SIG-M5 treated with dmso at 0.1 percent for 504 hours (cell line): ENCODE data around the gene TSHR.
"Not testable (repeated sequence)": the region's sequence is repeated elsewhere in the genome, so short reads cannot be mapped to it uniquely, and the experiment has no call there.

Experiments
- DNase-seq: peaks from one replicate; lab custom pipeline; 2025; ENCODE audit not compliant: unreplicated experiment; lab: John Stamatoyannopoulos, UW

TSHR gene

DNA sequence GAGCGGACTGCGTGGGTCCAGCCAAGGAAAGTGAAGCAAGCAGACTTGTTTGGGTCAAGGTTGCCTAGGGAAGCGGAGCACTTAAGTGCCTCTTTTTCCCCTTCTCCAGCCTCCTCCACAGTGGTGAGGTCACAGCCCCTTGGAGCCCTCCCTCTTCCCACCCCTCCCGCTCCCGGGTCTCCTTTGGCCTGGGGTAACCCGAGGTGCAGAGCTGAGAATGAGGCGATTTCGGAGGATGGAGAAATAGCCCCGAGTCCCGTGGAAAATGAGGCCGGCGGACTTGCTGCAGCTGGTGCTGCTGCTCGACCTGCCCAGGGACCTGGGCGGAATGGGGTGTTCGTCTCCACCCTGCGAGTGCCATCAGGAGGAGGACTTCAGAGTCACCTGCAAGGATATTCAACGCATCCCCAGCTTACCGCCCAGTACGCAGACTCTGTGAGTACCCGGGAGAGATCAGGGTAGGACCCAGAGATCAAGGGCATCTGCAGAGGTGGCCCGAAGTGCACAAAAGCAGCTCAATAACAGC is at the start of gene TSHR:
Gene TSHR (plus strand): TSS at position 206 of the 526 bp plus-strand sequence. CDS start 60 bp downstream, at position 266.
- DNase-seq, result no peak

DNA sequence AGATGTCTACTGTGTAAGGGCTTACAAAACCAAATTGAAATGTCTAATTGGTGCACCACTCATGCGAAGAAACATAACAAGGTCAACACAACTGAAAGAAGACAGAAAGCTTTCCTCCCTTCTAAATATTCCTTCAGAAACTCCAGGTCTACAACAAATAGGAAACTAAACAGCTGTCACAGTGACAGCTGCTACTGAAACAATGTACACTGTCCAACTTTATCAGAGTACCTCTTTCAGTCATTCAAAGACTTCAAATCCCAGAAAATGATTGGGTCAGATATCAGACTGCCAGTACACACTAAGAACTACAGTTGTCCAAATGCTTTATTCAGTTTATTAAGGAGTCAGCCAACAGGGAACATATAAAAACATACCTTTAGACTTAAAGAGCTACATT is 49.1 kb upstream of the TSHR start:
- no peak for DNase-seq

DNA sequence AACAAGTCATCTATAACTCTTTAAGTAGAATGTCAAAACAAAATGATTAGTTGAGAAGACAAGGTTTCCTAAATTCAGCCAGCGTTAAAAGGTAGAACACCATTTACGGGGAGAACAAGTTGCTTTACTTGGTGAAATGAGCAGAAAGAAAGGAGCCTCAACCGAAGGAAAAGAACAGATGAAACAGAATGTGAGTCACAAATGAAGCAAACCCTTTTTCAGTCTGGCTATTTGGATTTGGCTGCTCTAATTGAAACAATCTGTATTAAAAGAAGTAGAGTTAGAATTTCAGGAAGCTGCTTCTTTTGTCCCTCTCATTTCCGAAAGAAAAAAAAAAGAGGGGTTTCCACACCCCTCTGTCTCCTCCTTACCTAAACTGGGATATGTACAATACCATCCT is 48.5 kb upstream of the TSHR start:
- DNase-seq, result no peak

DNA sequence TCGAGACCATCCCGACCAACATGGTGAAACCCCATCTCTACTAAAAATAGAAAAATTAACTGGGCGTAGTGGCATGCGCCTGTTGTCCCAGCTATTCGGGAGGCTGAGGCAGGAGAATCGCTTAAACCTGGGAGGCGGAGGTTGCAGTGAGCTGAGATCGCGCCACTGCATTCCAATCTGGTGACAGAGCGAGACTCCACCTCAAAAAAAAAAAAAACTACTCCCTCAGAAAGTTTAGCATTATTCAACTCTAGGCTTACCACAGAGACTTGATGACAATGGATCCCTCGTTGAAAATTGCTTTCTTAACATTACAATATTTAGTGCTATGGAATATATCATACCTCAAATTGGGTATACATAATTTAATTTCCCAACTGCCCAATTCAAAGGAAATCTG is 43.4 kb upstream of the TSHR start:
- DNase-seq, result not testable (repeated sequence)

DNA sequence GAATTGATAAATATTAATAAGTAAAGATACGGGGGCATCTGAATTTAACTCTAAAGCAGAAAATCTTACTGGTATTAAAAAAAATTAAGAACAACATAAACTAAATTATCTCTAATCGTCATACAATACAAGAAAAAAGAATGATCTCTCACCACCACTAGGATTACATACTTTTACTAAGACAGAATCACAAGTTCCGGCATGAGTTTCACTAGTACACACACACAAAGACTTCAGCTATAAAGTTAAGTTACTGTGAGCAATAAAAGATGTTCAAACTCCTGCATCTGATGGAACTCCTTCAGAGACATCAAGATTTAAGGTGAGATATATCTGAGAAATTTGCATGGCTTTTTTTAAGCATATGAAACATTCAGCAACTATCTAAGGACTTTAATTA is 35.8 kb upstream of the TSHR start:
- DNase-seq, result no peak

DNA sequence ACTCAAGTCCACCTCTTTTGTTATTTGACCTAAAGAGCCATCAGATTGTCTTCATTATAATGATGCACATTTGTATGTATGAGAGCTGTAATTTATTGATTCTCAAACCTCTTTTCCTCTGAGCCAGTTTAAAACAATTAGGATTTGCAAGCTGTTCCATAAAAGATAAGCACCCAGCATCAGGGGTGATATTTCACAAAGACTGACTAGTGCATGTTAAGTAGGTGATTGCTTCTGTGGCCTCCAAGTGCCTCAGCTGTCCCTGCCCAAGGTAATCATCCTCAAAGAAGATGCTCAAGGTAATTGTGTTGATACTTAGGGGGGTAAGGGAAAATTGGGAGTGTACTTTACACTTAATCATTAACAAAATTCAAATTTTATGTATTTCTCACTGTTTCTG is 32.1 kb upstream of the TSHR start:
- no peak for DNase-seq

DNA sequence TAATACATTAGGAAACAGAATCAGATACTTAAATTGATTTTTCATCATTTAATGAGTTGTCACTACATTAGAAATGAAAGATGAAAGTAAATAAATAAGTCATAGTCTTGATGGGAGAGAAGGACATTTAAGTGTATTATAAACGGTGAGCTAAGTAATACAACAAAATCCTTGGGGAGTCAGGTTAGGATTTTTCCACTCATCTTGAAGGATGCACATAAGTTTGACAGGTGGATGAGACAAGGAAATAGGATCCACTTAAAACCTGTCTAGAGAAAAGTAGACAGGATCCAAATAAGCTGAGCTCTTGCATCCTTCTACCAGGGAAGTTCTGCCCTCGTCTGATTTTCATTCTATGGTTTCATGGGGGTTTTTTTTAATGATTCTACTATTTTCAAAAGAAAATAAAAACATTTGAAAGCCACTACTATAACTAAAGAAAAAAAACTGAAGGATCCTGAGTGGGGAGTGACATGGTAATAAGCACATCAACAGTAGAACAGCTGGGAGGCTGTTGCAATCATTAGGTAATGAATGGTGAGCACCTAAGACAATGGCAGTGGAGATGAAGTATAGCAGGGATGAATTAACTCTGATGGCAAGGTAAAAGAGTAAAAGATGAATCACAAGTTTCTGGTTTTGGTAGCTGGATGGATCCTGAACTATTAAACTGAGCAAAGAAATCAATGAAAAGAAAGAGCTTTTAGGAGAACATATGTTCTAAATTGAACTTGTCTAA is 30.9 kb upstream of the TSHR start:
- DNase-seq, result no peak

DNA sequence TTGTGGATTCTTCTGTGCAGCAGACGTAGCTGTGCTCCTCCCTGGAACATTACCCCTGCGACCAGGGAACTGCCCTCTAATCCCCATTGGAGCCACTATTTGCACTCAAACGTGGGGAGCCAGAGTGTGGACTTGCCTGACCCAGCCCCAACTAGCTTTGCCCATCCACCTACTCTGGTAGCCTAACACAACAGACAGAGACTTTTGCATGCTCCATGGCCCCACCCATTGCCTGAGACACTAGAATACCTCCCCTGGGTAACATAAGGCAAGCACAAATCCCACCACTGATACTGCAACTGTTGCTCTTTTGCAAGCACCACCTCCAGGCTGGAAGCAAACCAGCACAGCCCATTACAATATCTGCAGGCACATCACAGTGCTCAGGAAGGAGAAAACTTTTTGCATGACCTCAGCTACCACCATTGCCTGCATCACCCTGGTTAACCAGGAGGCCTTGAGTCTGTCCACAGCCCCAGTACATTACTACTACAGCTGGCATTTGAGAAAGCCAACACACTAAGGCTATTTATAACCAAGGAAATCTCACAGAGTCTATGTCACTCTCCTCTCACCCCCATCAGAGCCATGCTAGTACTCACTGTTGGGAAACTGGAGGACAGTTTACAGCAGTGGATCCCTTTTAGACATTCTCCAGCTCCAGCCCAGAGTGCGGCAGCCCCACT is 28.9 kb upstream of the TSHR start:
- DNase-seq, result no peak

DNA sequence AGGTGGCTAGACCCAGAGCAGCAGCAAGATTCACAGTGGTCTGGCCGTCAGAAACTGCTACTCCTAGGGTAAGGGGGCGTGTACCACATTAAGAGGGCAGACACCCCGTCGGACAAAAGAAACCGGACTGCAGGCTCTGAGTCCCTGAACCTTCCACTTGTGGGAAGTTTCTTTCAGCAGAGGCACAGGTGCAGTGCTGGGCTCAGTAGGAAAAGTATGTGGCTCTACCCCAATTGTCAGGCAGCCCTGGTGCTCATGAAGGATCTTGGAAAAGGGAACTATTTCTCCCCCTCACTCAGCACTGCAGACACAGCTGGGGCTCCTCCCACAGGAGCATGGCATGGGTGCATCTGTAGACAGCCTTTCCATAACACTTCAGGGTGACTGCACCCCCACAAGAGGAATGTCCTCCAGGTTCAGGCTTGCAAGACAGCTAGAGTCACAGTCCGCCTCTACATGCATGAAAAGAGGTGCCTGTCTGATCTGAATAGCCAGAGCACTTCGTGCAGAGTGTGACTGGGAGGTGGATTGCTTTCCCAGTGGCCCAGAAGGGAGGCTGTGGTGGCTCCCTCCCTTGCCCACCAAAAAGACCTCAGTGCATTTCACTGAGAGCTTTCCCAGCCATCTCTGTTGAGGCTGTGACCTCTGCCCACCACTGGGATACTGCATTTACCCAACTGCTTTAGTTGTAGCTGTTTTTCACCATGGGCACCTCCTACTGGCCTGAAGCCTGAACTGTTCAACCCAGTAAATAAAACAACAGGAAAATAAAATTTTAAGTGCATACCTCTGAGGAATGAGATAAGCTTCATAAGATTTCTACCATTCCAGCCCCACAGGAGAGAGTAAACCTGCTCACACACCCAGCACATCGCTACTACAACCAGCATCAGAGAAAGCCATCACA is 28.1 kb upstream of the TSHR start:
- no peak for DNase-seq

DNA sequence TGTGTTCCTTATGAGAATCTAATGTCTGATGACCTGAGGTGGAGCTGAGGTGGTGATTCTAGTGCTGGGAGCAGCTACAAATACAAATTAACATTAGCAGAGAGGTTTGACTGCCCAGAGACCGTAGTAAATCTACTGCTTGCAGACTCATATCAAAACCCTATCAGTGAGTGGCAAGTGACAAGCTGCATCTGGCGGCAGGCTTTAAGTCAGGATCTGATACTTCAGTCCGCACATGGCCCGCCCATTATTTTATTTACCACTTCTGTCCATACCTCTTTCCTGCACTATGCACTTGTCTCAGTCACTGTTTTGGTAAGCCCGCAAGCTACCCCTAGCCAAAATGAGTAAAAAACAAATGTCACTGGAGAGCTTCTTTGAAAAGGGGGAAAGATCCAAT is 25.3 kb upstream of the TSHR start:
- no peak for DNase-seq

DNA sequence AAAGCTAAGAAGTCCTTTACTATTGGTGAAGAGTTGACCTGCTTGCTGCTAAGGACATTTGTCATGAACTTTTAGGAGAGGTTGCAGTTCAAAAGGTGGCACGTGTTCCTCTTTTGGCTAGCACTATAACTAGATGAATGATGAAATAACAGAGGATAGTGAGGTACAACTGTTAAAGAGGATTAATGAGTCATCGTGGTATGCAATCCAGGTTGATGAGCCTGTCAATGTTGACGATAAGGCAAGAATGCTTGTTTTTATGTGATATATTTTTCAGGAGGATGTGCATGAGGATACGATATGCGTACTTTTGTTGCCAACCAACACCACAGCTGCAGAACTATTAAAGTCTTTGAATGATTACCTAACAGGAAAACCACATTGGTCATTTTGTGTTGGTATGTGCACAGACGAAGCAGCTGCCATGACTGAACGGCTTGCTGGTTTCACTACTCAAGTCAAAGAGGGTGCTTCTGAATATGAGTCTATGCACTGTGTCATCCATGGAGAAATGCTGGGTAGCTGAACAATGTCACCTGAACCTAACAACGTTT is 24.5 kb upstream of the TSHR start:
- DNase-seq, result peak; percentile 91

DNA sequence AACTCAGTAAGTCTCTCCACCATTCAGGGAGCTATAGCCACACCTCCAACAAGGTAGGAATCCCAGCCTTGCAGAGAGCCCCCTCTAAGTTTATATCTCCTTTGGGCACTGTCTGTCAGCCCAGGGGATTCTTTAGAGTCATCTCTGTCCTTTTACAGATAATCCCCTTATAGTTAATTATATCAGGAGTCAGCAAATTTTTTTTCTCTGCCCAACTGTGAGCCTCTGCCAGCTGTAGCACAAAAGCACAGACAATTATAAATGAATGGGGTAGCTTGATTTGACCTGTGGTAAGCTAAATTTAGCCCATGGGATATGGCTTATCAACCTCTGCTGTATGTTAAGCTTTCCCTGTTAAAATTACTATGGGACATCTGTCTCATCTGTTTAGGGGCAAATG is 22.1 kb upstream of the TSHR start:
- no peak for DNase-seq

DNA sequence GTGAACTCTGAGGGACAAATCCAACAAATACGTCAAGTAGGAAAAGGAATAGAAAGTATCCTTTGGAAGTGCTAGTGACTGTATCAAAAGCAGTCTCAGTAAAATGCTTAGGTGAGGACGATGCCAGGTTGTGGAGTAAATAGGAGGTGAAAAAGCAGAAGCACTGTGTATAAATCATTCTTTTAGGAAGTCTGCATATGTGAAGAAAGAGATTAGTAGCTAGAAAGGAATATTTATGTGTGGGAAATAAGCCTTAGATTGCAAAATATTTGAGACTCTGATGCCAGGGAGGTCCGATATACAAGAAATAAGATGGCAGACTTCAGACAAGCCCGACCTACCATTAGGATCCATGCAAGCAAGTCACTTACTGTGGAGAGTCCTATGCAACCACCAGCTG is 21.7 kb upstream of the TSHR start:
- DNase-seq, result no peak

DNA sequence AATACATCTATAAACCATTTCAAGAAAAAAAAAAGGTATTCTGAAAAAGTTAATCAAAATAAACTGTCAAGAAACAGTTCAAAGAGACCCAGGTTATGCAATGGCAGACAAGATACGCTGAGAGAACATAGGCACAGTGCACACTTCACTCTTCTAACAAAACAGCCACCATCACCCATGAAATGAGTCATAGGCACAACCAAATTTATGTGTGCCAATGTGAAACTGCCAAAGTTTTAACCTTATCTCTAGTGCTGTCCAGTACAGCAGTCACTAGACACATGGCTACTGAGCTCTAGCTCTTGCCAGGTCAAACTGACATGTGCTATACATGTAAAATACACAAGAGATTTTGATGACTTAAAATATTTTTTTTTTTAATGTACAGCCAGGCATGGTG is 15.3 kb upstream of the TSHR start:
- peak; percentile 64 for DNase-seq

DNA sequence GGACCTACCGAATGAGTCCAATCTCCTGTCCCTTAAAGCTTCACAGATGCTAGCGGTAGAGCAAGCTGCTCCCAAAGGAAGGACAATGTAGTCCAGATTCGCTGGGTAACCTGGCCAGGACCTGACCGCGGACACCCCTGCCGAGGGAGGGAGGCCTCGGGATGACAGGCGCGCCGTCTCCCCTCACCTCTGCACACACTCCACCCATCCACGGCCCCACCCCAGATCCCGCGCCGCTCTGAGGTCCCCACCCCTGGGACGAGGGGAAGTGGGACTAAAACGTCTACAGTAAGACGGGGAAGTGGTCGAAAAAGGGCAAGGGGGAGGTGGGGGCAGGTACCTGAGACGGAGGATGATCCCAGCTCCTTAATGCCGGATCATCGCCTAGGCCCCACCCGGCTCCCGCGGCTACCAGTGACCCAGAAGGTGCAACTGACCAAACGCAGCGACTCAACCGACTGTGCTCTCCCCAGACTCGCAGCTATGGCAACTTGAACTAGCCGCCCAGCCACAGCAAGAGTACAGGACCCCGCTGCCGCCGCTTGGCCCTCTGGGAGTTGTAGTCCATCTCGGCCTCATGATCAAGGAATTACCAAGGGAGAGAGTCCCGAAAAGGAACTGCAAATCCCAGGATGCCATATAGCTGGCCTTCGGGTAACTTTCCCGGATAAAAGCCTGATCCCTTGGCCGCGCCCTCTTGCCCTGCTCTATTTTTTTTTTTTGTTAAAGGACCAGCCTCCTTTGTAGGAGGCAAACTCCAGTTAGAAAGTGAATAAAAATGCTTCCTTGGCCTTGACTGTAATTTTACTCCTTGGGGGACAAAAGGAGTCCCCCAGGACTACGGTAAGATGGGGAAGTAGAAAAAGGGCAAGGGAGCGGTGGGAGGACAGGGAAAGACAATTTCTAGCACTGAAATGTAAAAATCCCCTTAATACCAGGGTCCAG is 13.9 kb upstream of the TSHR start, which contains the start of gene CEP128:
Gene CEP128 (minus strand): TSS at position 498 of the 945 bp plus-strand sequence.
- peak; percentile 98 for DNase-seq

DNA sequence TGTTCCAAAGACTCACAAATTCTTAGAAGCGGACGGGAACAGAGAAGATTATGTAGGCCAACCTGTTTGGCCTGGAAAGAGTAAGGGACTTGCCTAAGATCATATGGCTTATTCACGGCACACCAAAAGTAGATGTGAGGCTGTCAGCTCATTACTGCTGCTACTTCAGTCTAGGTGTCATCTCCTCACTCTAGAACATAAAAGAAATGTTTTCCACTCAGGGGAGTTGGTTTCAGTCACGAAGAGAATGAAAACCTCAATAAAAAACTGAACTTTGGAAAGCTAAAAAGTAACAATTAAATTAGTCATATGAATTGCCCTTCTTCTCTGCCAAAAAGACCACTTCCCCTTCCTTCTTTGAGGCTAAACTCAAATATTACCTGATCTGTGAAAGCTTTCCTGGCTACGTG is 13.2 kb upstream of the TSHR start:
- DNase-seq, result peak; percentile 39

DNA sequence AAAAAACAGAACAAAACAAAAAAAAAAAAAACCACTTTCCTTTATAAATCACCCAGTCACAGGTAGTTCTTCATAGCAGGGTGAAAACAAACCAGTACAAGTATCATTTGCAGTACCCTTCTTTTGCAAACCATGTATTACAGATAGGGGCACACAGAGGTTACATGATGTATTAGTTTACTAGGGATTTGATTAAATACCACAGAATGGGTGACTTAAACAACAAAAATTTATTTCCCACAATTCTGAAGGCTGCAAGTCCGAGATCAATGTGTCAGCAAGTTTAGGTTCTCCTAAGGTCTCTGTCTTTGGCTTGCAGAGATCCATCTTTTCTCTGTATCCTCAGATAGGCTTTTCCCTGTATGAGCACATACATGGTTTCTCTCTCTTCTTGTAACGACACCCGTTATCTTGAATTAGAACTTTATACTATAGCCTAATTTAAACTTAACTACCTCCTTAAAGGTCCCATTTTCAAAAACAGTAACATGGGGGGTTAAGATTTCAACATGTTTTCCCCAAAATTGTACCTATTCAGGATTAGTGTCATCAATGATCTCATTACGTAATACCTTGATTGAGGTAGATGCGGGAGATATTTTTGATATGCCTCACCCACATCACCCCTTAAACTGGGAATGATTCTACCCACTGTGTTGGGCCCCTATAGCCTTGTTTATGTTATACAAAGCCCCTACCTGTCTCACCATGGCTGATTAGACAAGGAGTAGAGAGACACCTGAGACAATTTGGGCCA is 10.4 kb upstream of the TSHR start:
- DNase-seq, result no peak

DNA sequence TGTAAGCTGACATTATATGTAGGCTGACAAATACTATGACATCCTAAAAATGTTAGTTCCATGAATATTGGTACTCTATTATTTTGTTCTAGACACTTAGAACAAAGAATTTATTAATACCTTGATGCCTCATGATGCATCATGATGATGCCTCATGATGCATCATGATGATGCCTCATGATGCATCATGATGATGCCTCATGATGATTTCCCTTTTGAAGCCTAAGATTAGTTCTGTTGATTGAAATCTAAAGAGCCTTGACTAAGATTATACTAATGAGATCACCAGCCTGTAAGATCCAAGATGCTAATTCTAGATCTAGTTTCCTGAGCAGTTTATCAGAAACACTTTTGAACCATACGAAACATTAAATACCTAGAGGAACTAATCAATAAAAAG is 9.2 kb upstream of the TSHR start:
- DNase-seq, result no peak

DNA sequence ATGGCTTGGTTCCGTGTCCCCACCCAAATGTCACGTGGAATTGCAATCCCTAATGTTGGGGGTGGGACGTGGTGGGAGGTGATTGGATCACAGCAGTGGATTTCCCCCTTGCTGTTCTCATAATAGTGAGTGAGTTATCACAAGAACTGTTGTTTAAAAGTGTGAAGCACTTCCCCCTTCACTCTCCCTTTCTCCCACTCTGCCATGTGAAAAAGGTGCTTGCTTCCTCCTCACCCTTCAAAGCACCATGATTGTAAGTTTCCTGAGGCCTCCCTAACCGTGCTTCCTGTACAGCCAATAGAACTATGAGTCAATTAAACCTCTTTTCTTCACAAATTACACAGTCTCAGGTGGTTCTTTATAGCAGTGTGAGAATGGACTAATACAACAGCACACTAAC is 8.6 kb upstream of the TSHR start:
- DNase-seq, result no peak
